ENCODE results near the gene BTBD16.

Gene BTBD16

DNA sequence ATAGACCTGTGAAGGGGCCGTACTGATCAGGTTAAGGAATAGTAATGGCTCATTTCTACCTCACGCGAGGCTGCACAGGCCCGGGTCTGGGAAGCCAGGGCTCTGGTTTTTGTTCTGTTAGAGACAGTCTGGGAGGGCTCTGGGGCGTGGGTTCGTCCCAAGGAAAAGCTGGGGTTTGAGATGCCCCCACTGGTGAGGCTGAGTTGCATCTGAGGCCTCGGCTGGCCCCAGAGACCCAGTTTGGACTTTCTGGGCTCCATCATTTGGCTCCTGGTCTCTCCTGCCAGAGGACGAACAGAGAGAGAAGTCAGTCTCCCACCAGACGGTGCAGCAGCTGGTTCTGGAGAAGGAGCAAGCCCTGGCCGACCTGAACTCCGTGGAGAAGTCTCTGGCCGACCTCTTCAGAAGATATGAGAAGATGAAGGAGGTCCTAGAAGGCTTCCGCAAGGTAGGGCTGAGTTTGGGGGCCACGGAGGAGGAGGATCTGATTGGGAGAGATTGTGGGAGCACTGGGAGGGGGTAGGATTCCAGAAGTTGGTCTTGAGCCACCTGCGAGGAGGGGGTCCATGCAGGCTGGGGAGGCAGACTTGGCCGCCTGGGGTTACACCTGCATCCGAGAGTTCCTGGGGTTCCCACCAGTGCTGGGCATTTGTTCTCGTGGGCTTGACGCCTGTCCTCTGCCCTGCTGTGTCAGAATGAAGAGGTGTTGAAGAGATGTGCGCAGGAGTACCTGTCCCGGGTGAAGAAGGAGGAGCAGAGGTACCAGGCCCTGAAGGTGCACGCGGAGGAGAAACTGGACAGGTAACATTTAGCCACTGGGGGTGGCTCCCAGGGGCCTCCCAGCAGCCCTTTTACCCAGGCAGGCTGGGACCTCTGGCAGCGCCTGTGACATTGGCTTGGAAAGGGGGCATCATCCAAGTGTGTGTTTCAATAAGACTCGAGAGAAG, 22.5 kb upstream of the BTBD16 start:
- no peak for DNase-seq (ENCODE audit: low read depth)

DNA sequence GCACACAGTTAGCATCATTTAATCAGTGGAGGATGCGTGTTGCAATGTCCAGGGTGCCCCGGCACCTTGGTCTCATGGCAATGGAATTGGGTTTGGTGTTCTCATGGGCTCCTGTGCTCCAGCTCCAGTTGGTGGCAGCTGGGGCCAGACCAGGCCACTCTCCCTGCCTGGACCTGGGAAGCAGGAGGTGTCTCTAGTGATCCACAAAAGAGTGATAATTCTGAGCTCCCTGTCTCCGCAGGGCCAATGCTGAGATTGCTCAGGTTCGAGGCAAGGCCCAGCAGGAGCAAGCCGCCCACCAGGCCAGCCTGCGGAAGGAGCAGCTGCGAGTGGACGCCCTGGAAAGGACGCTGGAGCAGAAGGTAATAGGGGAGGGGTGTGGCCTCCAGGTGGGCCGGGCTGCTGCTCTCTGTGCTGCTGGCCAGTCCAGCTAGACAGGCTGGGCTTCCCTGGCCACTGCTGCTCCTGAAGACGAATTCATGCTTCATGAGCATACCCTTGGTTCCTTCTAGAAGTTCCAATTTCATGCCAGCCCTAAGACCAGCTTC, 21.7 kb upstream of the BTBD16 start:
- DNase-seq (ENCODE audit: low read depth), result no peak

DNA sequence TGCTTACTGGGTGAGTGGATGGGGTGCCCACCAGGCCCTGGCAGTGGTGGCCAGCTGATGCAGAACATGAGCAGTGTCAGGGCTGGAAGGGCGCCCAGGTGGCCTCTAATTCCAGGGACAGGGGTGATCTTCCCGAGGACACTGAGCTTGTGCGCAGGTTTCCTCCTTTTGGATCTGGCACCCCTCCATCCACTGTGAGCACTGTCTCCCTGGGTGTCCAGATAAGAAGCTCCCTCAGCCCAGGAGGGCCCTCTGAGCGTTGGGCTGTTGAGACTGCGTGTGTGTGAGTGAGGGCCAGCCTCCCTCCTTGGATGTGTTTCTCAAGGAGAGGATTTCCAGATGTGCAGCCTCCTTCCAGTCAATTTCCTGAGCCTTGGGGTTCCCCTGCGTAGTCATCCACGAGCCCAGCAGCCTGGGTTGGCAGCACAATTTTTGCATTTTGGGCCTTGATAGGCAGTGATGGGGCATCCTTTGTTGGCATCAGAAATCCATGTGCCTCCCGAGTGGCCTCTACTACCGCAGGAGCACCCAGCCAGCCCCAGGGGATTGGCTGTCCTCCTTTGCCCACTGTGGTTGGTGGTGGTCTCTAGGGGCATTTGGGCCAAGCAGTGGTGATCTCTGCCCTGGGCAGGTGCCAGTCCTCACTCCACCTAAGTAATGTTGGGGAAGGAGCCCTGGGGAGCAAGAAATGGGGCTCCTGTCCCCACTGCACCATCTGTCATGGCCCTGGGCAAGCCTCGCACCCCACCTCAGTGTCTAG, 20.9 kb upstream of the BTBD16 start:
- DNase-seq (ENCODE audit: low read depth), result no peak

GRCh38 chr10:122251459-122252255, 19.4 kb upstream of the BTBD16 start:
- no peak for DNase-seq (ENCODE audit: low read depth)

DNA sequence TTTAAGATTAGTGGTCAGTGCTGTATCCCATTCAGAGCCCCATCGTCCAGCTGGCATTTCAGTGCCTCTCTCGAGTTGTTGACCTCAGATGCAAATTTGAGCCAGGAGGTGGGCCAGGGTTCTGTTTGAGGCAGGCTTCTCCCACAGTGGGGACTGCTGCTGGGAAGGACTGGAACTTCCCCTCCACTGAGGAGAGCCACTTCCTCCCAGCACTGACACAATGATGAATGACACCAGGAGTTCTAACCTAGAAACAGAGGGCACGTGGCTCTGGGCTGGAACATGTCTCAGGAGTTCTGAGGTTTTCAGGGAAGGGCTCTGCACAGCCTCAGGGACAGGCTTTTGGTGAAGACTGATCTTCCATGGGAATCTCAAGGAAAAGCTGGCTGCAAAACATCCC, 18.3 kb upstream of the BTBD16 start:
- no peak for DNase-seq (ENCODE audit: low read depth)

DNA sequence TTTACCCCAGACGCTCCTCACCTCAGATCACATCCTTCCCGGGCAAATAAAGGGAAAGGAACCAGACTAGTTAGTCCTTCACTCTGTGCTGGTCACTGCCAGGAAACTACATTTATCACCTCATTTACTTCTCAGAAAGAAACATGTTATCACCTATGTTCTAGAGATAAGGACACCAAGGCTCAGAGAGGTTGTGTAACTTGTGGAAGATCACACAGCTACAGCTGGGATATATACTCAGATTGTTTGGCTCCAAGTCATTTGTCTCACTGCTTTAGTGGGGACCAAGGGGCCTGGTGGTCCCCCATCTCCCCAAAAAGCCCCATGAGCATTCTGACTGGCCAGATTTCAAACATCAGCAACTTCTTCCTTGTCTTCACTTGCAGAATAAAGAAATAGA, 17.5 kb upstream of the BTBD16 start:
- DNase-seq (ENCODE audit: low read depth), result no peak

GRCh38 chr10:122254831-122255230, 16.3 kb upstream of the BTBD16 start:
- DNase-seq (ENCODE audit: low read depth), result no peak

- DNase-seq (ENCODE audit: low read depth), result no peak
Observed at GRCh38 chr10:122255509-122256301, 15.4 kb upstream of the BTBD16 start.

GRCh38 chr10:122257041-122257440, 14.1 kb upstream of the BTBD16 start:
- DNase-seq (ENCODE audit: low read depth), result no peak

GRCh38 chr10:122258136-122259074, 12.7 kb upstream of the BTBD16 start:
- no peak for DNase-seq (ENCODE audit: low read depth)

DNA sequence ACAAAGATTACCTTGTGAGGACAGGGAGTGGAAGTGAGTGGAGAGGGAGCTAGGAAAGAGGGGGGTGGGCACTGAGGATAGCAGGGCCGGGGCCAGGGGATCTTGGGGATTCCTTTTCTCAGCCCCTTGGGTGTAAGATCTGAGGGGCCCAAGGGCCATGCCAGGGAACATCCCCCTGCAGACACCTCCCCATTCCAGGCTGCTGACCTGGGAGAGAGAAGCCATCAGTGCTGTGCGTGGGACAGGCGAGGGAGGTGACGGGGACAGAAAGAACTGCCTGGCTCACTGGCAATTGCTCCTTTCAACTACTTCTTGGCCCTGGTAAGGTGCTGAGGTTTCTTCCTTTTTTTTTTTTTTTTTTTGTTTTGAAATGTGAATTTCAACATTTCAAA, 12.0 kb upstream of the BTBD16 start:
- DNase-seq (ENCODE audit: low read depth), result no peak

DNA sequence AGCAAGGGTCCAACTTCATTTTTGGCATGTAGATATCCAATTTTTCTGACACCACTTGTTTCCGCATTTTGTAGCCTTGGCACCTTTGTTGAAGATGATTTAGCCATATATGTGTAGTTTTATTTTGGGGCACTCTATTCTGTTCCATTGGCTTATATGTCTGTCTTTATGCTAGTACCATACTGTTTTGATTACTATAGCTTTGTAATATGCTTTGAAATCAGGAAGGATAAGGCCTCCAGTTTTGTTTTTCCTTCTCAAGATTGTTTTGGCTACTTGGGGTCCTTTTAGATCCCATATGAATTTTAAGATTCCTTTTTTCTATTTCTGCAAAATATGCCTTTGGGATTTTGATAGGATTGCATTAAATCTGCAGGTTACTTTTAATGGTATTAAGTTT, 9.5 kb upstream of the BTBD16 start:
- DNase-seq (ENCODE audit: low read depth), result no peak

GRCh38 chr10:122263971-122264370, 7.1 kb upstream of the BTBD16 start:
- DNase-seq (ENCODE audit: low read depth), result peak; percentile 68

DNA sequence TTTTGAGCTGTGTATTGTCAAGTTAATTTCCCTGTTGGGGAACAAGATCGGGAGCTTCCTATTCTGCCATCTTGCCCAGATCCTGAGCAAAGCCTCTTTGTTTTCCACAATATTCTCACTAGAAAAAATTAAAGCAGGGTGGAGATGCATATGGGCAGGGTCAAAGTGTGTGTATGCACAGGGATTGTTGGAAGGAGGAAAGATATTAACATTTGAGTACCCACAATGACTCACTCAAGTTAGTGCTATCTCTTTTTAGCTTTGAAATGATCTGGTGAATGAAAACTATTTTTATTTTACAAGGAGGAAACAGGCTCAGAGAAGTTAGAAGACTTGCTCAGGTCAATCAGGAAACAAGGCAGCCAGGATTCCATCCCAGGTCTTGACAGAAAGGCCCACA, 6.7 kb upstream of the BTBD16 start:
- no peak for DNase-seq (ENCODE audit: low read depth)

GRCh38 chr10:122264931-122265330, 6.2 kb upstream of the BTBD16 start:
- DNase-seq (ENCODE audit: low read depth), result no peak

DNA sequence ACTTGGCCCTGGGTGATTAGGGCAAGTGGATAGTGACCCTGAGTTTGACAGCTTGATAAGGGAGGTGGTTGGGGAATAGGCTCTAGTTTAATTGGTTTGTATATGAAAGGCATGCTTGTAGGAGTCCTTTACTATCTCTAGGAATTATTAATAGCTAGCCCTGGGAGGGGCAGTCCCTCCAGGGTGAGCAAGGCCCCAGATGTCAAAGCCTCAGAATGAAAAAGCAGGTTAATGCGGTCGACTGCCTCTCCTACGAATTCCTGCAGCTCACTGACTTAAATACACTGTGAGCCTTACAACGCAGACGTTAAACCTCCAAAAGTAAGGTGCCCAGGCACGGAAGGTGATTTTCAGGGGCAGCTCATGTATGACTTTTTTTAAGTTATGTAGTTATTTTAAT, 5.2 kb upstream of the BTBD16 start:
- no peak for DNase-seq (ENCODE audit: low read depth)

DNA sequence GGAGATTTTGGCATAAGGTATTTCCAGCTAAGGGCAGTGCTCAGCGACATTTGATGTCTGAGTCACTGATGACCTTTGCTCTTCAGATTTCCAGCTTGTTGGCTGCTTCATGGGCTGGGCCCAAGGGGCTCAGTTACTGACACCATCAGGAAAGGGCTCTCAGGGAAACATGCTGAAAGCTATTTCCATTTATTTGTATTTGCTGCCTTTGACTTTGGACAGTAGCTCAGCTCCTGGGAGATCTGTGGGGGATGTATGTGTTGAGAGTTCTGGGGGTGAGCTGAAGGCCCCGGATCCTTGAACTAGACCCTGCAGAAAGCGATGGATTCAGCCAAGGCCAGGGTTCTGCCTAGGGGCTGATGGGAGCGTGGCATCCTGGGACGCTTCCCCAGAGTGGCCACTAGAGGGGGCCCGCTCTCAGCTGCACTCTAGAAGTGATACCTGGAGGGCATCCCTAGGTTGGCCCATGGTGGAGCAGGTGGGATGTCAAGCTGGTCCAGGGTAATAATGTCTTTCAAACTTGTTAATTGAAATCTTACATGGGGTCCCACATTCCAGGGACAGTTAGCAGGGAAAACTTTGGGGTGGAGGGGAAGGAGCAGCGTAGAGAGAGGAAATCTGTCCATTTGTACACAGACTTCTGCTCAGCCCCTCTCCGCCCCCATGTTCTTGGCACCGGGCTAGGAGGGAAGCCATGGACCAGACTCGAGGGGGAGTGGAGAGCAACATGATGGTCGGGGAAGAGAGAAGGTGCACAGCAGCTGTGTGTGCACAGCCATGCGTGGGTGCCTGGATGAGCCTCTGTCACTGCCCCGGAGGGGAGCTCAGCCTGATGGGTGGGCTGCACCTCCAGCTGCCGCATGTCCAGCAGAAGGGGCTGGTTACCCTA, 3.0 kb upstream of the BTBD16 start:
- no peak for DNase-seq (ENCODE audit: low read depth)

- DNase-seq (ENCODE audit: low read depth), result no peak
Observed at GRCh38 chr10:122269059-122269687, 1.9 kb upstream of the BTBD16 start.
